GM12801 (cell line): ENCODE results near the gene RNF157.

Source experiments
- CTCF ChIP-seq: IDR thresholded peaks from one replicate; pipeline ENCODE4 v1.5.1; 2011; ENCODE audit warnings: control low read depth; ENCODE audit not compliant: insufficient read length; ENCODE audit errors: extremely low read depth

The RNF157 gene

GRCh38 chr17:76208120-76208519, 32.2 kb downstream of the RNF157 start:
- TF ChIP-seq CTCF, result no peak

GRCh38 chr17:76207275-76208059, 32.8 kb downstream of the RNF157 start:
- no peak for TF ChIP-seq CTCF

- no peak for TF ChIP-seq CTCF
Measured at GRCh38 chr17:76204277-76204676, 36.0 kb downstream of the RNF157 start.

GRCh38 chr17:76200354-76200753, 39.9 kb downstream of the RNF157 start:
- TF ChIP-seq CTCF, result no peak

GRCh38 chr17:76199469-76199868, 40.8 kb downstream of the RNF157 start:
- TF ChIP-seq CTCF, result no peak

- no peak for TF ChIP-seq CTCF
Measured at GRCh38 chr17:76198702-76199101, 41.6 kb downstream of the RNF157 start.

GRCh38 chr17:76197911-76198310, 42.4 kb downstream of the RNF157 start:
- TF ChIP-seq CTCF, result no peak
